NCI-H1417 treated with DMSO at 0.1 percent for 48 hours (cell line): ENCODE measurements around the gene NEDD9.

Experiments used
- DNase-seq: peaks from one replicate; lab custom pipeline; 2025; lab: John Stamatoyannopoulos, UW

NEDD9 gene

DNA sequence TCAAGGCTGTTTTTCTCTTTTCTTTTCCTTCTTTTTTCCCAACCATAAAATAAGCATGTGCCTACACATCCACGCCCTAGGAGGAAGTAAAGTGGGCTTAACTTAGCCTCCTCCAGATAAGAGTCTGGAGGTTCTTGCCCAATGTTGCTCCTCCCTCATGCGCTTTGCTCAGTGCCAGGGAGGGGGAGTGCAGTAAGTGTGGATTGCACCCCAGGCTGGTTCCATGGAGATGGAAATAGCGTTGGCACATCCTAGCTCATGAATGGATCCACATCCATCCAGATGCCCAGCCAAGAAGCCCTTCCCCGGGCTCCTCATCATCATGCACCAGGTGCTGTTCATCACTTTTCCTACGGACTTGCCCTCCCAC is 58.2 kb downstream of the NEDD9 start:
- DNase-seq, result no peak

DNA sequence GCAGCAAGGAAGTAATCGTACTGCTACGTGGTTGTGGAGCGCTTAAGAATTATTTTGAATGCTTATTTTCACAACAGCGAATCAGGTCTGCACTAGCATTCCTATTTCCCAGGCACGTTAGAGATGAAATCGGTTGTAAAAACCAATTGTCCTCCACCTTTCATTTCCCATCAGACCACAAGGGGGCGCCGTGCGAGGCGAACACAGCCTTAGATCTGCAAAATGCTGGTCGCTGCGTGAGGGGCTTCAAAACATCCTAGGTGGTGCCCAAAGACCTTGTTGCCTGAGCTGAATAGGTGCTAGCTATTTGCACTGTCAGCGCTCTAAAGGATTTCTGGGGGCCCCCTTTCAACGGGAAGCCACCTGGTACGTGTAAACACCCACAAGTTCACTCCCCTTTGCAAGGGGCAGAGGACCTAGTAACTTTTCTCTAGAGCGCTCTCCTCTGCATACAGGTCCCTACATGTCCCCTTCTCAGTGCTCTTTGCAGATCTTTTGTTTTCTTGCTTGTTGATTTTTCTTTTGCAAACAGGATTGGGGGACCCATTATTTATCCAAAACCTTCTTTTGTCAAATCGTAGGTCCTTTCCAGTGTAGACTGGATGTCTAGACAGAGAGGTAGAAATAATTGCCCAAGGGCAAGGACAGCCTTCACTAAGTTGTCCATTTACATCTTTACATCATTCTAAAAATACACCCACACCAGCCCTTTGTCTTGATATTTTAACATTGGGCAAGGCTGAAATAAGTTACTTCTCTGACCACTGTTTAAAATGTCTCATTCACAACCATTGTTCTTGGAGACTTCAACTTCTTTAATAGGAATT is 59.8 kb downstream of the NEDD9 start:
- DNase-seq, result no peak

- no peak for DNase-seq
These were observed 60.5 kb downstream of the NEDD9 start for GRCh38 chr6:11171952-11172351.

- DNase-seq, result no peak
These were observed 64.3 kb downstream of the NEDD9 start for GRCh38 chr6:11168091-11168635.

GRCh38 chr6:11166948-11167347 is 65.5 kb downstream of the NEDD9 start:
- DNase-seq, result no peak

DNA sequence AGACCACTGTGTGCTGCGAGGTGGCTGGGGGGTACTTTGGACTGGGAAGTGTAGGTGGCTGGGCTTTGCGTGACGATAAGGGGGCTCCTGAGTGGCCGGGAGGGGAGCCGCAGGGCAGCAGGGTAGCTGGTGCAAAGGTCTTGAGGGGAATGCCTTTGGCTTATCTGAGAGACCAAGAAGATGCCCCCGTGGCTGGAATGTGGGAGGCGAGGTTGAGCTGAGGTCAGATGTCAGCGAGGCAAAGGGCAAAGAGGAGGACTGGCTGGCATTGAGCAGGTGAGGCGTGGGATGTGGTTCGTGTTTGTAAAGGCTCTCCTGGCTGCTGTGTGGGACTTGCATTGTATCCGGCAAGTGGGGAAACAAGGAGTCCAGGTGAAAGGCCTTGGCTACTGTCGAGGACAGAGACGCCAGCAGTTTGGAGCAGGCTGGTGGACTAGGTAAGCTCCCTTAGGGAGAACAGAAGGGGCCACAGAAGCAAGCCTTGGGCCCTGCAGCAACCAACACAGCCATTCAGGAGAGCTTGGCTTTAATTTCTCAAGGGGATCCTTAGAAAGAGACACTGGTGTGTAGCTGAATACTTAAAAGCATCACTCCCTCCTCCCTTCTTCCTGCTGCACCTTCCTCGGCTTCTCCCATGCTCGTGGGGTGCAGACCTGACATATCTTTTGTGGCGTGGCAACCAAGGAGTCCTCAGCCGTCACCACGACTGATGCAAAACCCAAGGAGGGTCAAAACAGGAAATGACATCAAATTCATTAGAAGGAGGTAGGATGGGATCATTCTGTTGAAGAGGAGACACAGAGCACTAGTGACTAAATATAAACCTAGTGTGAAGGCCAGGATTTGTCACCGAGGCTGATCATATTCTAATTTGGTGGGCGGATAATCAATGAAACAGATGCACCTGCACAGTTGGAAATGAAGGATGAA is 67.5 kb downstream of the NEDD9 start:
- DNase-seq, result no peak

- DNase-seq, result no peak
These were observed 68.5 kb downstream of the NEDD9 start for GRCh38 chr6:11163932-11164331.

DNA sequence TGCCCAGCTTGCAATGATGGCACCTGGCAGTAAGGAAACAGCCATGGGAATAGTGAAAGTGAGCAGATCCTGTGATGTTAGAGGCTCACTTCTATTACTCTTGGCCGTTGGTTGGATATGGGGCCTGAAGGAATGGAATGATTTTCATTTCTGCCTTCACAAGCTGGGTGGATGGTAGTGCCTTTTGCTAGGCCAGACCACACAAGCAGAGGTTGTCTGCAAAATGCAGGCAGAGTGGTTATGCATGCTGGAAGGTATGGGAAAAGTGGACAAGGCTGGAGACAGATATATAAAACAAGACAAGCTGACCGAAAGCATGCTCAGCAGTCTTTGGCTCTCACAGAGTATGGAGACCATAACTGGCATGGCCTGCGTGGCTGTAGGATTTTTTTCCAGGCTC is 70.2 kb downstream of the NEDD9 start:
- no peak for DNase-seq

GRCh38 chr6:11161031-11161956 is 71.2 kb downstream of the NEDD9 start:
- no peak for DNase-seq

DNA sequence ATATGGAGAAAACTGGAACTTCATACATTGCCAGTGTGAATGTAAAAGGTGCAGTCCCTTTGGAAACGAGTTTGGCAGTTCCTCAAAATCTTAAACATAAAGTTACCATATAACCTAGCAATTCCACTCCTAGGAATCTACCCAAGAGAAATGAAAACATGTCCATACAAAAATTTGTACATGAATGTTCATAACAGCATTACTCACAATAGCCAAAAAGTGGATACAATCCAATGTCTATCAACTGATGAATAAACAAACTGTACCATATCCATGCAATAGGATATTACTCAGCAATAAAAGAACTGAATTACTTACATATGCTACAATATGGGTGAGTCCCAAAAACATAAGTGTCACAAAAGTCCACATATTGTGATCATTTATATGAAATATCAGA is 72.3 kb downstream of the NEDD9 start:
- DNase-seq, result no peak

DNA sequence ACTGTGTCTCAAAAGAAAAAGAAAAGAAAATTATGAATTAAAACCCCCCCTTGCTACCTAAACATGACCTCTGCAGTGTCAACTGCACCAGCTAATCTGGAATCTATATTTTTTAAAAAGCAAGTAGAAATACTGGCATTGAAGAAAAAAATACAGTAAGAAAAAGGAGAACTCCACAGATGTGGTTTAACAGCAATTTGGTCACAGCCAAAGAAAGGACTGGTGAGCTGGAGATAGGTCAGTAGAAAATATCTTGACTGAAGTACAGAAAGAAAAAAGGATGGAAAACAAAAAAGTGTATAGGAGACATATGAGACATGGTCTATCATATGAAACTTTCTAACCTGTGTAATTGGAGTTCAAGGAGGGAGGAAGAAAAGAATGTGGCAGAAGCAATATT is 76.9 kb downstream of the NEDD9 start:
- DNase-seq, result no peak

DNA sequence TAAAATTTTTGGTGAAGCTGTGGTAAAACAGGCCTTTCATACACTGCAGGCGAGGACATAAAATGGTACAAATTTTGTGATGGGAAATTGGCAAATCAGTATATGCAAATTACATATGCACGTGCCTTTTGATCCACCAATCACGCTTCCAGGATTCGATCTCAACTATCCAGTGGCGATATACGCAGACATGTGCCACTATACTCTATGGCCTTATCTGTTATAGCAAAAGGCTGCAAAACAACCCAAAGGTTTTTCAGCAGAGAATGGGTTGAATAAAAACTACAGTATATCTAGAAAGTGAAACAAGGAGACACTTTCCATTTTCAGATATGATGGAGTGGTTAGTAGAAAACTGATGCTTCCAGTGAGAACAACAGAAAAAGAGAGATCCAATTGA is 79.0 kb downstream of the NEDD9 start:
- DNase-seq, result no peak

GRCh38 chr6:11152581-11152980 is 79.9 kb downstream of the NEDD9 start:
- DNase-seq, result no peak

GRCh38 chr6:11151488-11151887 is 81.0 kb downstream of the NEDD9 start:
- no peak for DNase-seq

GRCh38 chr6:11149551-11149950 is 82.9 kb downstream of the NEDD9 start:
- DNase-seq, result no peak

- DNase-seq, result no peak
These were observed 86.2 kb downstream of the NEDD9 start for GRCh38 chr6:11146117-11146826.

GRCh38 chr6:11144393-11144851 is 88.0 kb downstream of the NEDD9 start:
- no peak for DNase-seq

DNA sequence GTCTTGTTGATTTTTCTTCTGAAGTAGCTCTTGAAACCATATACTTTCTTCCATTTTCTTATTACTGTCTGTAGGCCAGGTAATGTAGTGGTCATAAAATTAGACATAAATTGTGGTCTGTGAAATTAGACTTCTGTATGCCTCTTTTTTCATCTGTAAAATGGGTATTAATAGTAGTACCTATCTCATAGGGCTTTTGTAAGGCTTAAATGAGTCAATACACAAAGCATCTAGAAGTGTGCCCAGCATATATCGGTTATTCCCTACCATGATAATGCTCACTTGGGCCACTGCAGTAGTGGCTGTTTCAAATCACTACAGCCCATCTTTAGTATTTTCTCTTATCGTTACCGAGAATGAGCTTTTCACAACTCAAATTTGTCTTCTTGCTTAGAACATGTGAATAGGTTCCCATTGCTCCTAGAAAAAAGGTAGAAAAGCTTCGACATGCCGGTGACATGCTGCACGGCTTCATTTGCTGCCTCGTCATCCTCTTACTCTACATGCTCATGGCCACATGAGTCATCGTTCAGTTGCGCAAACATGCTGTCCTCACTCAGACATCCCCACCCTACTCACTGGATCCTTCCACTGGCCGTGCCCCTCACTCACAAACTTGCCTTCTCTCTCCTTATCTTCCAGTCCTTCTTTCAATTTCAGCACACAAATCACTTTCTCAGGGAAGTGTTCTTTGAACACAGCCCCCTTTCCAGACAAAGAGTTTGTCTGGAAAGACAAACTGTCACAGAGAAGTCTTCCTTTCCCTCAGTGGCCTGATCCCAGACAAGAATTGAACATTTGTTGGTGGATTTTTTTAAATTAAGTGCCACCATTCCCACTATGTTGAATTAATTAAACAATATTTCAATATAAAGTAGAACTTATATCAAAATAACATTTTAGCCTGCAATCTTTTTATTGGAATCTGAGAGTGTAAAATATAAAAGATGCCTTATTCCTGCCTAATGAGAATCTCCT is 88.8 kb downstream of the NEDD9 start:
- no peak for DNase-seq

- no peak for DNase-seq
These were observed 90.0 kb downstream of the NEDD9 start for GRCh38 chr6:11142296-11143027.
